ENCODE results near the gene ARHGAP4.

The ARHGAP4 gene

DNA sequence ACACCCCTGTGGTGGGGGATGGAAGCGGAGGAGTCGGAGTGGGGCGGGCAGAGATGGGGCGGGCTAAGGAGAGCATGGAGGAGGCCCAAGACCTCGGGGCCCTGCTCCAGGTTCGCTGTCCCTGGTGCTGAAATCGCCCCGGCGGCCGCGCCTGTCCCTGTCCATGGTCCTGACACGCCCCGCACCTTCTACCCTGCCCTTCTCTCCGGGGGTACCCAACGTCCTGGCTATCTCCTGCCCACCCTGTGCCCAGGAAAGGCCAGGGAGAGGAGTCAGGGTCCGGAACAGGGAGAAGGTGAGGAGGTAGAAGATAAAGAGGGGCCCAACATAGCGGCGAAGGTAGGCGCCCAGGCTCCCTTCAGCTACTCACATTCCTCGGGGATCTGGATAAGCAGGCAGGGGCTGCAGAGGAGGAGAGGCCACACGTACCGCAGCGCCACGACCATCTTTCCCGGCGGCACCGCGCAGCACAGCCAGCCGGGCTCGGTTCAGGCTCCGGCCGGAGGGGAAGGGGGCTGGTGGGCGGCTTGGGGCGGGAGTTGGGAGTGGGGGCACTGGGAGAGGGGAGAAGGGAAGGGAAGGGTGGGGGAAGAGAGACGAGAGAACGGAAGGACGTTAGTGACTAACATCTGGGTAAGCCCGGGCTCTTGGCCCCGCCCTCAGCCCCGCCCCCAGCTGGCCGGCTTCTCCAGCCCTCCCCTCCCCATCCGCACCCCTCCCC is 50.5 kb downstream of the ARHGAP4 start:
- no peak overlapping the region for H3K27ac ChIP-seq (ENCODE audit: low read depth, low read length)
- WGBS: 2% methylated on average over 34 of the region's 42 CpGs

DNA sequence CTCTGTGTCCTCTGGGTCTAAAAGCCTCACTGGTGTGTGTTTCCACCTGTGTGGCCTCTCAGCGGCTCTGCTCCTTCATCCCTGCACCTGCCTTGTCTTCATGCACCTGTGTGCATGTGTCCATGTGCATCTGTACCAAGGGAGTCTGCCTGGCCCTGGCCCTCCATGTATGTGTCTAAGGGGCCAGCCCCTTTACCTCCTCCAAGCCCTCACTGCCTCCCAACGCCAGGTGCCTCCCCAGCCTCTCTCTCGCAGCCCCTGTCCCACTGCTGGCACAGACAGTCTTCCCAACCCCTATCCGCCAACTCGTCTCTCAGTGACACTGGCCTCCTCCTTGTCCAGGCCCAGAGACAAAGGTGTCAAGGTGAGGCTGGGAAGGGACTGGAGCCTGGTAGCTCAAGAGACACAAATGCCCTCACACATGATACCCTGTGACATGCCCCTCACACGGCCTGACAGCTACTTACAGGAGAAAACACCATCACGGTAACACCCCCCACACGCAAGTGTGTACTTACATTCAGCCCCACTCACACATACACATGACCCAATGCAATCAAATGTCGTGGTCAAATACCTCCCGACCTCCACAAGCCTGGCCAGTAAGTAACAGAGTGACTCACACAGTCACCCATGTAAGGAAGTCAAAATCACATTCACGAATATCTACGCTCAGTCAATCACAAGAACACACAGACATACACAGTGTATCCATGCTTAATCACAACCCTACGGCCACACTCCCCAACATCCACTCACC is 51.5 kb downstream of the ARHGAP4 start:
- peaks cover 19% of the 10 kb centered on the region for H3K4me1 ChIP-seq (ENCODE audit: insufficient read depth, low read length)
- H3K4me3 ChIP-seq (ENCODE audit: low read length): no peak overlapping the region
- H3K36me3 ChIP-seq (ENCODE audit: insufficient read depth, low read length): 0 out of 2 replicates have a peak, but pooled peaks cover 4% of the 10 kb centered on the region
- H3K9ac ChIP-seq (ENCODE audit: low read depth, low read length): no peak overlapping the region
- H3K27ac ChIP-seq (ENCODE audit: low read depth, low read length): no peak overlapping the region
- WGBS: 88% methylated on average over 13 of the region's 13 CpGs
- no peaks in the 10 kb centered on the region for H3K27me3 ChIP-seq (ENCODE audit: insufficient read depth, low read length)
- no peaks in the 10 kb centered on the region for H3K9me3 ChIP-seq (ENCODE audit: insufficient read depth, low read depth, low read length)

More for the DNA sequence above, 50.5 kb downstream of the ARHGAP4 start:
- H3K9me3 ChIP-seq (ENCODE audit: insufficient read depth, low read depth, low read length): no peaks in the 10 kb centered on the region
- peak overlapping the region; percentile 16; the same call in 1 of the 2 replicates for H3K4me3 ChIP-seq (ENCODE audit: low read length)
- H3K36me3 ChIP-seq (ENCODE audit: insufficient read depth, low read length): 0 out of 2 replicates have a peak, but pooled peaks cover 3% of the 10 kb centered on the region
- H3K4me1 ChIP-seq (ENCODE audit: insufficient read depth, low read length): peaks cover 22% of the 10 kb centered on the region
- no peak overlapping the region for H3K9ac ChIP-seq (ENCODE audit: low read depth, low read length)
- H3K27me3 ChIP-seq (ENCODE audit: insufficient read depth, low read length): no peaks in the 10 kb centered on the region

DNA sequence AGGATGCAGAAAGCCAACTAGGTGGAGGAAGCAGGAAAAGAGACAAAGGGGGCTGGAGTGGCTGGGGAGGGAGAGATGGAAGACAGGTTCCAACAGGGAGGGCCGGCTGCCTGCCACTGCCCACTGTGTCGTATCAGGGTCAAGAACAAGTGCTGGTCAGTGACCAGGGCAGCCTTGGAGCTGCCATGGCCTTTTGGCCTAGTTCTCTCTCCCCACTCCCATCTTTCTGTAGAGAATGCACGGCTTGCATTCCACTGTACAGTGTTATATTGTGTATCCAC is 52.0 kb downstream of the ARHGAP4 start:
- H3K36me3 ChIP-seq (ENCODE audit: insufficient read depth, low read length): 0 out of 2 replicates have a peak, but pooled peaks cover 6% of the 10 kb centered on the region
- no peaks in the 10 kb centered on the region for H3K9me3 ChIP-seq (ENCODE audit: insufficient read depth, low read depth, low read length)
- WGBS: 63% methylated on average over 3 of the region's 3 CpGs
- H3K4me3 ChIP-seq (ENCODE audit: low read length): no peak overlapping the region
- H3K27ac ChIP-seq (ENCODE audit: low read depth, low read length): no peak overlapping the region
- H3K9ac ChIP-seq (ENCODE audit: low read depth, low read length): no peak overlapping the region
- H3K27me3 ChIP-seq (ENCODE audit: insufficient read depth, low read length): no peaks in the 10 kb centered on the region
- H3K4me1 ChIP-seq (ENCODE audit: insufficient read depth, low read length): peaks cover 19% of the 10 kb centered on the region

DNA sequence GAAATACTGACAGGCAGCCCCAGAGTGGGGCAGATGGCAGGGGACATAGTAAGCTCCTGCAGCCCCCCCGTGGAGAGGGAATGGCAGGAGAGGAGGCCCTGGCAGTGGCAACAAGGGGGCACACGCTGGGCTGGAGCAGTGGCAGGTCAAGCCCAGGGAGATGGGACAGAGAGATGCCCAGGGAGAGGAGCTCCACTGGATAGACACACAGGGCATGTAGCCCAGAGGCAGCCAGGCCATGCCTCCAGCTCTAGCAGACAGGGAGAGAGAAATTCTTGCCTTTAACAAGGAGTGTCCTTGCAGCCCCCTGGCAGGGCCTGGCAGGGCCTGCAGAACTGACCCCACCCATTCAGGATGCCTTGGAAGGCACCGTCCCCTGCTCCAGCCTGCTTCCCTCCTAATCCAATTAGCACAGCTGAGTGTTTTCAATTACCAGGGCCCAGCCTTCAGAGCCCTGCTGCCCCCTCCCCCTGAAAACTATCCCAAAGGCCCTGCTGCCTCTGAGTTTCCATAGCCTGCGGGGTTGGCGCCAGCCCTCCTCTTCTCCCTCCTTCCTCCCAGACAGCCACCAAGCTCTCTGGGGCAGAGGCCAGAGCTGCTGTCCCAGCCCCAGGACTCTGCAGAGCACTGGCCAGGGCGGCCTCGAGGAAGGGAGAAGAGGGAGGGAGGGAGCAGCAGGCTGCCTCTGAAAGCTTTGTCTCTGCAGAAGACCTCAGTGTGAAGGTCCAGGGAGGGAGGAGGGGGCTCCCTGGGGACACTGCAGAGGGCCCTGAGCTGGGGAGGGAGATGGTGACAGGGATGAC is 52.6 kb downstream of the ARHGAP4 start:
- H3K36me3 ChIP-seq (ENCODE audit: insufficient read depth, low read length): peaks cover 10% of the 10 kb centered on the region; the same call in 1 of the 2 replicates
- H3K9ac ChIP-seq (ENCODE audit: low read depth, low read length): no peak overlapping the region
- WGBS: 22% methylated on average over 7 of the region's 7 CpGs
- H3K4me3 ChIP-seq (ENCODE audit: low read length): no peak overlapping the region
- H3K27ac ChIP-seq (ENCODE audit: low read depth, low read length): no peak overlapping the region
- H3K9me3 ChIP-seq (ENCODE audit: insufficient read depth, low read depth, low read length): no peaks in the 10 kb centered on the region
- H3K27me3 ChIP-seq (ENCODE audit: insufficient read depth, low read length): no peaks in the 10 kb centered on the region
- peaks cover 17% of the 10 kb centered on the region for H3K4me1 ChIP-seq (ENCODE audit: insufficient read depth, low read length)

DNA sequence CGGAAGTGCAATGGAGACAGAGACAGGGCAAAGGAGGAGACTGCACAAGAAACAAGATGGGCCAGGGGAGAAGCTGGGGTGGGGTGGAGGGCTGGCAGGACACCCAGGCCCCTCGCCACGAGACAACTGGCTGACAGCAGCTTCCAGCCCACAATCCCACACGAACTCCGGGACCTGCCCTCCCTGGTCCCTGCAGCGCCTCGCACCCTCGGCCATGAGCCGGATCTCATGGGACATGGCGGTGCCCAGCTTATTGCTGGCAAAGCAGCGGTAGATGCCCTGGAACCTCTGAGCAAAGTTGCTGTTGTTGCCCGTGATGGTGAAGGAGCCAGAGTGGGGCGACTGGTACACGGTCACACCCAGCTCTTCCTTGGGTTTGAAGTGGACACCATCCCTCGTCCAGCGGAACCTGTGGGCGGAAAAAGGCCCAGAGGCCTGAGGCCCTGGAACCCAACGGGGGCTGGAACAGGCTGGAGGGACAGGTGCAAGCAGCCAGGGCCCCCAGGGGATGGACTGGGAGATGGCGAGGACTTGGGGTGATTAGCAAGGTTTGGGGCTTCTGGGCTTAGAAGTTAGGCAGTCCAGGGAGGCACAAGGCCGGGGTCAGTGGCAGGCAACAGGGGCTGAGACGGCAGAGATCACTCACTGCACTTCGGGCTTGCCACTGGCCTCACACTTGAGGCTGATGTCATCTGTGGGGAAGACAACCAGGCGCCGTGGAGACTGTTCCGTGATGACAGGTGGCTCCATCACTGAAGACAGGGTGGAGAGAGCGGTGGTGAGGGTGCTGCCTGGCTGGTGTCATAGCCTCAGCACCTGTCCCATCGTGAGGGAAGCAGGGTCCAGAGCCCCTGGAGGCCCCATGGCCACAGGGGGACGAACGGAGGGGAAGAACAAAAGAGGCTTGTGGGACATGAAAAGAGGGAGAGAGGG is 53.9 kb downstream of the ARHGAP4 start:
- Histone ChIP-seq H3K9me3 (ENCODE audit: insufficient read depth, low read depth, low read length) (no peaks in the 10 kb centered on the region), H3K36me3 (ENCODE audit: insufficient read depth, low read length) (peaks cover 15% of the 10 kb centered on the region), H3K27ac (ENCODE audit: low read depth, low read length) (no peak overlapping the region), H3K27me3 (ENCODE audit: insufficient read depth, low read length) (no peaks in the 10 kb centered on the region), H3K9ac (ENCODE audit: low read depth, low read length) (no peak overlapping the region), H3K4me3 (ENCODE audit: low read length) (no peak overlapping the region), H3K4me1 (ENCODE audit: insufficient read depth, low read length) (peaks cover 6% of the 10 kb centered on the region; the same call in 1 of the 2 replicates)
- 89% methylated on average over 29 of the region's 29 CpGs for WGBS

DNA sequence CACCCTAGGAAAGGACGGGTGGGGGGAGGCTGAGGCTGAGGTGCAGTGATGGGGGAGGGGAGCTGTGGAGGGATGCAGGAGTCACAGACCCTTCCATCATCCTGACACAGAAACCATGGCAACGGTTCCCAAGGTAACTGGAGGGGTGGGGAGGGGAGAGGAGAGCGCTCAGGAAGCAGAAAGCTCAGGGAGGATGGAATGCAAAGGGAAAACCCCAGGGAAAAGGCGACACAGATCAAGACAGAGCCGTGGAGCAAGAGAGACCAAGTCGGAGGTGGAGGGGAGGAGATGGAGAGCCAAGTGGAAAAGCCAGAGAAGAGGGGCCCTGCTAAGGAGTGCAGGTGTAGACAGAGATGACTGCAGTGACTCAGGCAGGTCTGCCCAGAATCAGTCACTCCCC is 54.6 kb downstream of the ARHGAP4 start:
- Histone ChIP-seq H3K9ac (ENCODE audit: low read depth, low read length) (no peak overlapping the region), H3K9me3 (ENCODE audit: insufficient read depth, low read depth, low read length) (no peaks in the 10 kb centered on the region), H3K27me3 (ENCODE audit: insufficient read depth, low read length) (no peaks in the 10 kb centered on the region), H3K4me1 (ENCODE audit: insufficient read depth, low read length) (peaks cover 6% of the 10 kb centered on the region; the same call in 1 of the 2 replicates), H3K27ac (ENCODE audit: low read depth, low read length) (no peak overlapping the region), H3K4me3 (ENCODE audit: low read length) (no peak overlapping the region), H3K36me3 (ENCODE audit: insufficient read depth, low read length) (peaks cover 15% of the 10 kb centered on the region)
- WGBS: 55% methylated on average over 5 of the region's 6 CpGs

DNA sequence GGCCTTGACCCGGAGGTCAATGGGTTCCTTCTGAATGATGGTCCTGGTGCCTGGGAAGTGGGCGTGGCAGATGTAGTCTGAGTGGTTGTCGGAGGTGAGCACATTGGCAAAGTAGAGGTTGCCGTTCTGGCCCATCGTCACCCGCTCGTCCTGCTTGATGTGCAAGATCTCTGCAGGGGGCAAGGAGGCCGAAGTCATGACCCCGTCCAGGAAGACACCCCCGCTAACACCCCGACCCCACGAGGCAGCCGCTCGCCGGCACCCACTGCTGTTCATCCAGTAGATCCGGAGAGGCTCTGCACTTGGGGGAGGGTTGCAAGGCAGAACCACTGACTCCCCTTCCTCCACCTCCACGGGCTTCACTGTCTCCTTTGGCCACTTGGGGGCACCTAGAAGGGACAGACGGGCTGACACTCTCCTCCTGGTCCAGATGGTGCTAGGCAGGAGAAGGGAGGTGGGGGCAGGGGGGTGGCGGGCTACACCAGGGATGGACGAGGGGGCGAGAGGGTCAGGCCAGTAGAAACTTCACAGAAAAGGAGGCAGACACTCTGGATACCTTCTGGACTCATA is 55.2 kb downstream of the ARHGAP4 start:
- peaks cover 18% of the 10 kb centered on the region for H3K36me3 ChIP-seq (ENCODE audit: insufficient read depth, low read length)
- no peak overlapping the region for H3K27ac ChIP-seq (ENCODE audit: low read depth, low read length)
- H3K9me3 ChIP-seq (ENCODE audit: insufficient read depth, low read depth, low read length): no peaks in the 10 kb centered on the region
- peaks cover 3% of the 10 kb centered on the region; the same call in 1 of the 2 replicates for H3K4me1 ChIP-seq (ENCODE audit: insufficient read depth, low read length)
- H3K4me3 ChIP-seq (ENCODE audit: low read length): no peak overlapping the region
- no peaks in the 10 kb centered on the region for H3K27me3 ChIP-seq (ENCODE audit: insufficient read depth, low read length)
- no peak overlapping the region for H3K9ac ChIP-seq (ENCODE audit: low read depth, low read length)
- WGBS: 82% methylated on average over 20 of the region's 21 CpGs

DNA sequence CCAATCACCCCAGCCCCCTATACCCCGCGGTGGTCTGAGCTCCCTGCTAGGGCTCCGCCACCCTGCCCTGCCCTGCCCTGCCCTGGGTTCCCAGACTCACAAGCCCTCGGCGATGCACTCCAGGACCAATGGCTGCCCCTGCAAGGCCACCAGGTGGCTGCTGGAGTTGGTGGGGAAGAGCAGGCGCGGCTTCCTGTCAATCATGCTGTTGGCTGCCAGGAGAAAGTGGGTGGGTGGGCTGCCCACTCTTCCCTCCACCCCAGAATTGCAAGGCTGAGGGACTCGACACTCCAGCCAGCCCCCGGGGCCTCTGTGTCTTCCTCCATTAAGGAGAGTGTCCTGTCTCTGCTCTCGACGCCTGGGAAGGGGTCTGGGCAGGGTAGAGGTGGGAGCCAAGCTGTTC is 55.8 kb downstream of the ARHGAP4 start:
- Histone ChIP-seq H3K27me3 (ENCODE audit: insufficient read depth, low read length) (no peaks in the 10 kb centered on the region), H3K4me1 (ENCODE audit: insufficient read depth, low read length) (peaks cover 3% of the 10 kb centered on the region; the same call in 1 of the 2 replicates), H3K36me3 (ENCODE audit: insufficient read depth, low read length) (peaks cover 21% of the 10 kb centered on the region), H3K9ac (ENCODE audit: low read depth, low read length) (no peak overlapping the region), H3K27ac (ENCODE audit: low read depth, low read length) (no peak overlapping the region), H3K4me3 (ENCODE audit: low read length) (no peak overlapping the region), H3K9me3 (ENCODE audit: insufficient read depth, low read depth, low read length) (no peaks in the 10 kb centered on the region)
- WGBS: 93% methylated on average over 10 of the region's 11 CpGs

DNA sequence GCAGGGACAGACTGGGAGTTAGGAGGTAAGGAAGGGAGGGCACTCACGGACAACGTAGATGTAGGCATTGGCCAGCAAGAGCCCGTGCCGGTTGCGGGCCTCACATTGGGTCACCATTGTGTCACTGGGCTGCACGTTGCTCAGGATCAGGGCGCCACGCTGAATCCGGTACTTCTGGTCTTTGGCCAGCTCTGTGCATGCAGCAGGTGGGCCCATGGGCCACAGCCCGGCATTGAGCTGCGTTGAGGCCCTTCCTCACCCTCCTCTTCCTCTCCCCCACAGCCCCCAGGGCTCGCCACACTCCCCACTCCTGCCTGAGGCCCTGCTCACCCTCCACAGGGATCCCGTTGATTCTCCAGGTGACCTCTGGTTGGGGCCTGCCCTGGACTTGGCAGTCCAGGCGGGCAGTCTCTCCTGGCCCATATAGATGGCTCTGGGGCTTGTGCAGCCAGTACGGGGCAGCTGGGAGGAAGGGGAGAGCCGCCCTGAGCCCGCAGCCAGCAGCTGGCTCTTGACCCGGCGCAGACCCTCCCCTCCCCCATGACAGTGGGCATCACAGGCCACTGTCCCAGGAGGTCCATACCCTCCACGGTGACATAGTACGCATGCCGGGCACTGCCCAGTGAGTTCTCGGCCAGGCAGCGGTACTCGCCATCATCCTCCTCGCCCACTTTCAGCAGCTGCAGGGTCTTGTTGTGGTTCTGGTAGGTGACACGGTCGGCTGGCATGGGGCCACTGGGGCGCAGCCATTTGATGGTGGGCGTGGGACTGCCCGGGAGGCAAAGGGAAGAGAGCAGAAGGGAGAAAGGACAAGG is 56.4 kb downstream of the ARHGAP4 start:
- H3K9ac ChIP-seq (ENCODE audit: low read depth, low read length): no peak overlapping the region
- H3K9me3 ChIP-seq (ENCODE audit: insufficient read depth, low read depth, low read length): no peaks in the 10 kb centered on the region
- no peaks in the 10 kb centered on the region for H3K27me3 ChIP-seq (ENCODE audit: insufficient read depth, low read length)
- H3K27ac ChIP-seq (ENCODE audit: low read depth, low read length): no peak overlapping the region
- 96% methylated on average over 29 of the region's 31 CpGs for WGBS
- no peaks in the 10 kb centered on the region; the same call in 1 of the 2 replicates for H3K4me1 ChIP-seq (ENCODE audit: insufficient read depth, low read length)
- peaks cover 22% of the 10 kb centered on the region for H3K36me3 ChIP-seq (ENCODE audit: insufficient read depth, low read length)
- H3K4me3 ChIP-seq (ENCODE audit: low read length): no peak overlapping the region
